Neural cell (in vitro differentiated cells): Measurements from ENCODE around the gene IGSF11. TPM values are rescaled to one million over a fixed set of nuclear protein-coding genes. Genes with fewer than 3 reads are reported as not detected.

ENCODE experiments used
- H2AFZ ChIP-seq: fragments of 200-600, 300-800 bp; sonication (generic), shearing (Covaris generic); 2 replicates; pipeline ENCODE4 v1.6.0; 2014; ENCODE audit warnings: low read depth, mild to moderate bottlenecking, antibody characterized with exemption, low read length, moderate library complexity
- H3F3A ChIP-seq: fragments of 200-600 bp; shearing (Covaris generic); 2 replicates; pipeline ENCODE4 v1.6.1; 2016; ENCODE audit warnings: mild to moderate bottlenecking, moderate library complexity, mixed read lengths, antibody characterized with exemption, low read length; ENCODE audit not compliant: insufficient read depth, poor library complexity, severe bottlenecking
- H3K27ac ChIP-seq: fragments of 200-600, 300-800 bp; sonication (generic), shearing (Covaris generic); 2 replicates; pipeline ENCODE4 v1.5.1; 2014; ENCODE audit warnings: mild to moderate bottlenecking, low read length, moderate library complexity
- H3K27me3 ChIP-seq: fragments of 300-800, 200-600 bp; sonication (generic), shearing (Covaris generic); 2 replicates; pipeline ENCODE4 v1.6.0; 2014; ENCODE audit warnings: mild to moderate bottlenecking, low read depth, low read length, moderate library complexity; ENCODE audit not compliant: insufficient read depth
- H3K36me3 ChIP-seq: fragments of 300-800, 200-600 bp; sonication (generic), shearing (Covaris generic); 2 replicates; pipeline ENCODE4 v1.5.1; 2014; ENCODE audit warnings: mild to moderate bottlenecking, antibody characterized with exemption, low read length, moderate library complexity; ENCODE audit not compliant: insufficient read depth
- H3K4me2 ChIP-seq: fragments of 300-800, 200-600 bp; sonication (generic), shearing (Covaris generic); 2 replicates; pipeline ENCODE4 v1.6.0; 2014; ENCODE audit warnings: mild to moderate bottlenecking, low read length
- H3K4me3 ChIP-seq: fragments of 300-800, 200-600 bp; sonication (generic), shearing (Covaris generic); 2 replicates; pipeline ENCODE4 v1.5.1; 2014; ENCODE audit warnings: mild to moderate bottlenecking, low read length, moderate library complexity
- H3K79me2 ChIP-seq: fragments of 200-600 bp; shearing (Covaris generic); replicated peaks from 2 replicates; pipeline ENCODE4 v1.6.0; 2014; ENCODE audit warnings: mild to moderate bottlenecking, low read length, moderate library complexity; ENCODE audit not compliant: insufficient read depth
- H3K9ac ChIP-seq: fragments of 300-800, 200-600 bp; sonication (generic), shearing (Covaris generic); 2 replicates; pipeline ENCODE4 v1.6.1; 2016; ENCODE audit warnings: mild to moderate bottlenecking, low read length, mixed read lengths
- H3K9me2 ChIP-seq: fragments of 200-600 bp; shearing (Covaris generic); 2 replicates; pipeline ENCODE4 v1.6.1; 2016; ENCODE audit warnings: mild to moderate bottlenecking, low read length, mixed read lengths; ENCODE audit not compliant: insufficient read depth
- H3K9me3 ChIP-seq: fragments of 200-600, 300-800 bp; sonication (generic), shearing (Covaris generic); 2 replicates; pipeline ENCODE4 v1.6.1; 2016; ENCODE audit warnings: mild to moderate bottlenecking, mixed run types, low read length, moderate library complexity, mixed read lengths
- H4K20me1 ChIP-seq: fragments of 200-600 bp; shearing (Covaris generic); 2 replicates; pipeline ENCODE4 v1.6.1; 2016; ENCODE audit warnings: mild to moderate bottlenecking, mixed run types; ENCODE audit not compliant: insufficient read depth
- EP300 ChIP-seq: fragments of 450-650 bp; conservative IDR thresholded peaks from 2 replicates; pipeline ENCODE4 v1.6.1; 2014; ENCODE audit warnings: antibody characterized with exemption, mild to moderate bottlenecking, moderate library complexity; ENCODE audit not compliant: poor library complexity, severe bottlenecking
- EZH2 ChIP-seq: fragments of 200-600, 300-800 bp; shearing (Covaris generic), sonication (generic); IDR thresholded peaks from 2 replicates; pipeline ENCODE4 v1.6.1; 2014; ENCODE audit warnings: antibody characterized with exemption, low read length, borderline replicate concordance, mild to moderate bottlenecking; ENCODE audit not compliant: insufficient read depth, poor library complexity, severe bottlenecking
- MXI1 ChIP-seq: fragments of 450-650 bp; conservative IDR thresholded peaks from 2 replicates; pipeline ENCODE4 v1.6.1; 2014; ENCODE audit warnings: antibody characterized with exemption, mild to moderate bottlenecking; ENCODE audit not compliant: poor library complexity, severe bottlenecking
- POLR2AphosphoS5 ChIP-seq: IDR thresholded peaks from 2 replicates; pipeline ENCODE4 v1.6.1; 2012
- RAD21 ChIP-seq: fragments of 450-650 bp; conservative IDR thresholded peaks from 2 replicates; pipeline ENCODE4 v1.6.1; 2014; ENCODE audit warnings: antibody characterized with exemption, mild to moderate bottlenecking, moderate library complexity
- SMC3 ChIP-seq: fragments of 450-650 bp; conservative IDR thresholded peaks from 2 replicates; pipeline ENCODE4 v1.6.1; 2014; ENCODE audit warnings: antibody characterized with exemption, mild to moderate bottlenecking, moderate library complexity; ENCODE audit not compliant: poor library complexity
- TAF1 ChIP-seq: IDR thresholded peaks from 2 replicates; pipeline ENCODE4 v1.6.1; 2012; ENCODE audit warnings: low read depth
- polyA plus RNA-seq: library from polyadenylated mRNA; depleted of rRNA; stranded (reverse); fragments of >200 nt; gene quantifications from 2 replicates; pipeline ENCODE4 v1.2.3, GENCODE V29; 2014
- TF ChIP-seq, protein P1 (sequence below): IDR thresholded peaks from 2 replicates; pipeline ENCODE4 v1.6.1; 2012; ENCODE audit warnings: borderline replicate concordance
- TF ChIP-seq, protein P2 (sequence below): fragments of 450-650 bp; IDR thresholded peaks from 2 replicates; pipeline ENCODE4 v1.5.1; 2014; ENCODE audit warnings: antibody characterized with exemption, mild to moderate bottlenecking, moderate library complexity; ENCODE audit not compliant: poor library complexity, severe bottlenecking

IGSF11 gene
- polyA plus RNA-seq, 1 donor from 2014 or later = 1.2 TPM

GRCh38 chr3:118907909-118908308 is 126.7 kb downstream of the IGSF11 start:
- H4K20me1 ChIP-seq = no peaks in the 10 kb centered on the region
- H3K36me3 ChIP-seq = no peaks in the 10 kb centered on the region
- no peak overlapping the region for H3K4me3 ChIP-seq
- H3K27me3 ChIP-seq = no peaks in the 10 kb centered on the region
- no peaks in the 10 kb centered on the region for H3K9me2 ChIP-seq
- no peak overlapping the region for H3K27ac ChIP-seq
- no peaks in the 10 kb centered on the region for H3K79me2 ChIP-seq
- no peak overlapping the region for H3K4me2 ChIP-seq
- no peaks in the 10 kb centered on the region for H3K9me3 ChIP-seq
- no peaks in the 10 kb centered on the region for H3F3A ChIP-seq
- H2AFZ ChIP-seq = no peak overlapping the region
- no peak for TF ChIP-seq RAD21
- no peak for TF ChIP-seq TAF1
- TF ChIP-seq SMC3 = no peak
- TF ChIP-seq POLR2AphosphoS5 = no peak
- H3K9ac ChIP-seq = no peak overlapping the region

GRCh38 chr3:118900737-118901525 is 133.7 kb downstream of the IGSF11 start:
- TF ChIP-seq POLR2AphosphoS5 (no peak), RAD21 (no peak), EZH2 (no peak), MXI1 (no peak)
- TF ChIP-seq, protein P1, sequence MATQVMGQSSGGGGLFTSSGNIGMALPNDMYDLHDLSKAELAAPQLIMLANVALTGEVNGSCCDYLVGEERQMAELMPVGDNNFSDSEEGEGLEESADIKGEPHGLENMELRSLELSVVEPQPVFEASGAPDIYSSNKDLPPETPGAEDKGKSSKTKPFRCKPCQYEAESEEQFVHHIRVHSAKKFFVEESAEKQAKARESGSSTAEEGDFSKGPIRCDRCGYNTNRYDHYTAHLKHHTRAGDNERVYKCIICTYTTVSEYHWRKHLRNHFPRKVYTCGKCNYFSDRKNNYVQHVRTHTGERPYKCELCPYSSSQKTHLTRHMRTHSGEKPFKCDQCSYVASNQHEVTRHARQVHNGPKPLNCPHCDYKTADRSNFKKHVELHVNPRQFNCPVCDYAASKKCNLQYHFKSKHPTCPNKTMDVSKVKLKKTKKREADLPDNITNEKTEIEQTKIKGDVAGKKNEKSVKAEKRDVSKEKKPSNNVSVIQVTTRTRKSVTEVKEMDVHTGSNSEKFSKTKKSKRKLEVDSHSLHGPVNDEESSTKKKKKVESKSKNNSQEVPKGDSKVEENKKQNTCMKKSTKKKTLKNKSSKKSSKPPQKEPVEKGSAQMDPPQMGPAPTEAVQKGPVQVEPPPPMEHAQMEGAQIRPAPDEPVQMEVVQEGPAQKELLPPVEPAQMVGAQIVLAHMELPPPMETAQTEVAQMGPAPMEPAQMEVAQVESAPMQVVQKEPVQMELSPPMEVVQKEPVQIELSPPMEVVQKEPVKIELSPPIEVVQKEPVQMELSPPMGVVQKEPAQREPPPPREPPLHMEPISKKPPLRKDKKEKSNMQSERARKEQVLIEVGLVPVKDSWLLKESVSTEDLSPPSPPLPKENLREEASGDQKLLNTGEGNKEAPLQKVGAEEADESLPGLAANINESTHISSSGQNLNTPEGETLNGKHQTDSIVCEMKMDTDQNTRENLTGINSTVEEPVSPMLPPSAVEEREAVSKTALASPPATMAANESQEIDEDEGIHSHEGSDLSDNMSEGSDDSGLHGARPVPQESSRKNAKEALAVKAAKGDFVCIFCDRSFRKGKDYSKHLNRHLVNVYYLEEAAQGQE = no peak
- TF ChIP-seq, protein P2, sequence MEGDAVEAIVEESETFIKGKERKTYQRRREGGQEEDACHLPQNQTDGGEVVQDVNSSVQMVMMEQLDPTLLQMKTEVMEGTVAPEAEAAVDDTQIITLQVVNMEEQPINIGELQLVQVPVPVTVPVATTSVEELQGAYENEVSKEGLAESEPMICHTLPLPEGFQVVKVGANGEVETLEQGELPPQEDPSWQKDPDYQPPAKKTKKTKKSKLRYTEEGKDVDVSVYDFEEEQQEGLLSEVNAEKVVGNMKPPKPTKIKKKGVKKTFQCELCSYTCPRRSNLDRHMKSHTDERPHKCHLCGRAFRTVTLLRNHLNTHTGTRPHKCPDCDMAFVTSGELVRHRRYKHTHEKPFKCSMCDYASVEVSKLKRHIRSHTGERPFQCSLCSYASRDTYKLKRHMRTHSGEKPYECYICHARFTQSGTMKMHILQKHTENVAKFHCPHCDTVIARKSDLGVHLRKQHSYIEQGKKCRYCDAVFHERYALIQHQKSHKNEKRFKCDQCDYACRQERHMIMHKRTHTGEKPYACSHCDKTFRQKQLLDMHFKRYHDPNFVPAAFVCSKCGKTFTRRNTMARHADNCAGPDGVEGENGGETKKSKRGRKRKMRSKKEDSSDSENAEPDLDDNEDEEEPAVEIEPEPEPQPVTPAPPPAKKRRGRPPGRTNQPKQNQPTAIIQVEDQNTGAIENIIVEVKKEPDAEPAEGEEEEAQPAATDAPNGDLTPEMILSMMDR = no peak
- H3F3A ChIP-seq = no peaks in the 10 kb centered on the region
- no peaks in the 10 kb centered on the region for H3K9me2 ChIP-seq
- H4K20me1 ChIP-seq = no peaks in the 10 kb centered on the region
- H3K36me3 ChIP-seq = no peaks in the 10 kb centered on the region
- H2AFZ ChIP-seq = no peak overlapping the region
- H3K4me3 ChIP-seq = no peak overlapping the region
- no peak overlapping the region for H3K9ac ChIP-seq
- H3K4me2 ChIP-seq = no peak overlapping the region
- H3K27me3 ChIP-seq = no peaks in the 10 kb centered on the region
- H3K9me3 ChIP-seq = no peaks in the 10 kb centered on the region
- no peak overlapping the region for H3K27ac ChIP-seq
- H3K79me2 ChIP-seq = no peaks in the 10 kb centered on the region

DNA sequence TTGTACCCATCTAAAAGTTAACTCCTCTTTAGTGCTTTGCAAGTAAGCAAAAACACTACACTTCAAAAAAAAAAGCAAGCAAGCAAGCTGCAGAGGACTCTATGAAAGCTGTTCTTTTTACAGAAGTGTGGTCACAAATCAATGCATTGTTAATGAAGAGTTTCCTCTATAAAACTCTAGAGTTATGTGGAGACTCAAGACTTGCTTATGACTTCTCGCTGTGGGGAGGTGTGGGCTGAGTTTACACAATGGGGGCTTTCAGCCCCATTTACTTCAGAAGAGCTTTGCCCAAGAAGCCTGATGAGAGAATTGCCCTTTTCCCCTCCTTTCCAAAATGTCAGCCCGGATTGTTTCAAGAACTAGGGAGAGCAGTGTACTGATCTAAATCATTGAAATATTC is 144.4 kb downstream of the IGSF11 start:
- Histone ChIP-seq H2AFZ (no peak overlapping the region), H3F3A (no peaks in the 10 kb centered on the region), H3K27ac (no peak overlapping the region), H3K4me3 (no peak overlapping the region), H3K9ac (no peak overlapping the region), H3K4me2 (no peak overlapping the region), H3K36me3 (no peaks in the 10 kb centered on the region), H3K9me2 (no peaks in the 10 kb centered on the region), H3K9me3 (no peaks in the 10 kb centered on the region), H3K79me2 (no peaks in the 10 kb centered on the region), H3K27me3 (no peaks in the 10 kb centered on the region), H4K20me1 (no peaks in the 10 kb centered on the region)
- TF ChIP-seq TAF1 = no peak
- TF ChIP-seq, protein P1 = no peak
- TF ChIP-seq POLR2AphosphoS5 = no peak
- TF ChIP-seq RAD21 = no peak
- no peak for TF ChIP-seq MXI1
- no peak for TF ChIP-seq EZH2
- TF ChIP-seq SMC3 = no peak
- TF ChIP-seq, protein P2 = no peak
- no peak for TF ChIP-seq EP300
